B cell (primary cell): ENCODE measurements around the gene TNFRSF1A. TPM values are rescaled to one million over a fixed set of nuclear protein-coding genes. Genes with fewer than 3 reads are reported as not detected.

ENCODE experiments used
- ATAC-seq: fragments of 200-7000 bp; cut with Tn5 transposase; one replicate; pipeline ENCODE4 v1.10.0; 2021; ENCODE audit warnings: low read depth, mild to moderate bottlenecking, moderate number of reproducible peaks, moderate library complexity
- CTCF ChIA-PET: fragments of 350-600 bp; sonication (Branson Sonifier 250); formaldehyde crosslinking; loops from one replicate; lab custom pipeline; 2021; ENCODE audit warnings: antibody characterized with exemption, inconsistent platforms; lab: Charles Lee
- POLR2A ChIA-PET: fragments of 350-600 bp; sonication (Branson Sonifier 250); formaldehyde crosslinking; loops from one replicate; lab custom pipeline; 2021; ENCODE audit warnings: antibody characterized with exemption; lab: Charles Lee
- DNase-seq: peaks from one replicate; pipeline ENCODE4 v3.0.0; 2013
- H2AFZ ChIP-seq: 2 replicates; pipeline ENCODE4 v1.6.1; 2012; ENCODE audit warnings: mild to moderate bottlenecking, low read depth, low read length; ENCODE audit not compliant: insufficient read depth, poor library complexity, severe bottlenecking
- H3K27ac ChIP-seq, 2 donors: 1 replicate in 1 of 2; 2 replicates in 1 of 2; pipeline ENCODE4 v1.5.1; 2012 to 2013; ENCODE audit warnings: low read length in 2 of 2, mild to moderate bottlenecking in 2 of 2, moderate library complexity in 1 of 2
- H3K27me3 ChIP-seq, 4 experiments: fragments of 200-600 bp in 1 of 4; sonication (generic) in 1 of 4; replicated peaks in 1 of 4; 1 replicate in 2 of 4; 2 replicates in 2 of 4; pipeline versions ENCODE4 v1.6.1 to v1.7.0; 2013 to 2016; ENCODE audit warnings: low read length in 3 of 4, mild to moderate bottlenecking in 2 of 4, mixed read lengths in 1 of 4, moderate library complexity in 1 of 4; ENCODE audit not compliant: insufficient read depth in 4 of 4, control insufficient read depth in 3 of 4; ENCODE audit errors: control extremely low read depth in 1 of 4
- H3K36me3 ChIP-seq, 2 experiments: replicated peaks in 1 of 2; 1 replicate in 1 of 2; 2 replicates in 1 of 2; pipeline versions ENCODE4 v1.6.1 to v1.7.1; 2013; ENCODE audit warnings: low read length in 1 of 2; ENCODE audit not compliant: insufficient read depth in 2 of 2, control insufficient read depth in 1 of 2; ENCODE audit errors: control extremely low read depth in 1 of 2, extremely low read depth in 1 of 2
- H3K4me1 ChIP-seq, 2 donors: fragments of 200-600 bp in 1 of 2; sonication (generic) in 1 of 2; 1 replicate in 1 of 2; 2 replicates in 1 of 2; pipeline versions ENCODE4 v1.5.1 to v1.6.1; 2013 to 2017; ENCODE audit warnings: low read length in 2 of 2; ENCODE audit not compliant: control insufficient read depth in 2 of 2, insufficient read depth in 2 of 2
- H3K4me2 ChIP-seq: replicated peaks from 2 replicates; pipeline ENCODE3; 2012; ENCODE audit warnings: mild to moderate bottlenecking, low read depth, low read length; ENCODE audit not compliant: poor library complexity, severe bottlenecking
- H3K4me3 ChIP-seq, 5 experiments: fragments of 200-600 bp in 1 of 5; sonication (generic) in 1 of 5; 1 replicate in 3 of 5; 2 replicates in 2 of 5; pipeline versions ENCODE4 v1.5.1 to v1.7.0; 2011 to 2016; ENCODE audit warnings: low read length in 4 of 5, mild to moderate bottlenecking in 4 of 5, low read depth in 2 of 5, control low read depth in 1 of 5, moderate library complexity in 1 of 5; ENCODE audit not compliant: insufficient read depth in 1 of 5; ENCODE audit errors: control extremely low read depth in 1 of 5, extremely low read depth in 1 of 5
- H3K79me2 ChIP-seq: fragments of 200-600 bp; sonication (generic); one replicate; pipeline ENCODE4 v1.6.0; 2016; ENCODE audit warnings: low read length; ENCODE audit not compliant: control insufficient read depth, insufficient read depth
- H3K9ac ChIP-seq: fragments of 200-600 bp; sonication (generic); 2 replicates; pipeline ENCODE4 v1.6.1; 2017; ENCODE audit warnings: mild to moderate bottlenecking, low read length, moderate library complexity
- H3K9me3 ChIP-seq, 3 donors: one replicate each; pipeline versions ENCODE4 v1.6.1 to v1.7.1; 2013; ENCODE audit warnings: low read length in 2 of 3; ENCODE audit not compliant: control insufficient read depth in 2 of 3, insufficient read depth in 1 of 3; ENCODE audit errors: control extremely low read depth in 1 of 3
- H4K20me1 ChIP-seq: 2 replicates; pipeline ENCODE4 v1.6.0; 2012; ENCODE audit warnings: mild to moderate bottlenecking, low read length; ENCODE audit not compliant: insufficient read depth, control insufficient read depth, poor library complexity, severe bottlenecking
- H3K27ac Mint-ChIP-seq: one replicate; pipeline ENCODE4 v1.8.0; 2021; ENCODE audit warnings: mixed read lengths
- H3K27me3 Mint-ChIP-seq: one replicate; pipeline ENCODE4 v1.8.0; 2021; ENCODE audit warnings: mixed read lengths
- H3K4me1 Mint-ChIP-seq: one replicate; pipeline ENCODE4 v1.8.0; 2021; ENCODE audit warnings: mixed read lengths
- H3K4me3 Mint-ChIP-seq: one replicate; pipeline ENCODE4 v1.8.0; 2021; ENCODE audit warnings: mixed read lengths
- H3K9me3 Mint-ChIP-seq: one replicate; pipeline ENCODE4 v1.8.0; 2022; ENCODE audit warnings: mixed read lengths; ENCODE audit not compliant: insufficient read depth
- EZH2 ChIP-seq: IDR thresholded peaks from 2 replicates; pipeline ENCODE4 v1.6.1; 2012; ENCODE audit warnings: borderline replicate concordance, low read depth, mild to moderate bottlenecking, moderate library complexity, low read length; ENCODE audit not compliant: insufficient read depth, poor library complexity, severe bottlenecking
- WGBS: methylation state at CpG from one replicate; pipeline ENCODE4 v1.1.5; 2013; ENCODE audit warnings: missing lambda C conversion rate; ENCODE audit not compliant: insufficient coverage; 5-methylcytosine and 5-hydroxymethylcytosine counted together
- intact Hi-C: fragments of 100-400 bp; cut with micrococcal nuclease; formaldehyde crosslinking; loops from one replicate; pipeline ENCODE4 v1.10.0; 2022
- polyA plus RNA-seq: library from polyadenylated mRNA; depleted of rRNA; stranded (reverse); fragments of >200 nt; gene quantifications from 2 replicates; pipeline ENCODE4 v1.2.3, GENCODE V29; 2012
- total RNA-seq, 2 donors: library from RNA; stranded (reverse); fragments of 120-200 nt in 1 of 2; gene quantifications; 1 replicate in 1 of 2; 2 replicates in 1 of 2; pipeline versions ENCODE4 v1.2.3 to v1.2.4, GENCODE V29; 2013 to 2022
- TF ChIP-seq, protein P1 (sequence below): fragments of 200-600 bp; IDR thresholded peaks from one replicate; pipeline ENCODE4 v1.8.0; 2022; ENCODE audit warnings: antibody characterized with exemption, mild to moderate bottlenecking

The TNFRSF1A gene
- total and polyA plus RNA-seq, 2 donors (not counting 1 experiment from before 2014, with no cell fraction given), result 0.59 to 1.6 TPM

DNA sequence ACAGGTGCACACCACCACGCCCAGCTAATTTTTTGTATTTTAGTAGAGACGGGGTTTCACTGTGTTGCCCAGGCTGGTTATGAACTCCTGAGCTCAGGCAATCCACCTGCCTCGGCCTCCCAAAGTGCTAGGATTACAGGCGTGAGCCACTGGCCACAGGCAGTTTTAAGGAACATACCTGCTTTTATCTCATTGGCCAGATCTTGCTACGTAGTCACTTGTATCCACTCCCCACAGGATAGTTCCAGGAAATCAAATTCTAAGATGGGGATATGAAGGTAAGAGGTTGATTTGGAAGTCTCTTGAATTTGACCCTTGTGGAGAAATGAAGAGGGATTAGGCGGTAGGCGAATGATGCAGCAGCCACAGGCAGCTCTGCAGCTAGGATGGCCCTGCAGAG is 40.2 kb downstream of the TNFRSF1A start:
- WGBS, result 87% methylated on average over 3 of the region's 7 CpGs
- ChIA-PET POLR2A (interaction anchor here (0.7 kb wide), 1 partner anchor 657 kb away, joined by 4 read pairs; no protein-coding TSS in a partner anchor), CTCF (interaction anchor here (1.2 kb wide), 1 partner anchor 15 kb away, joined by 5 read pairs; no protein-coding TSS in a partner anchor)
- peaks cover 10 to 12% of the 10 kb centered on the region in 2 donors for H3K4me1 ChIP-seq
- H3K4me3 Mint-ChIP-seq, result no peak overlapping the region
- peaks cover 0 to 60% (median 16%) of the 10 kb centered on the region in 4 experiments for H3K27me3 ChIP-seq
- H2AFZ ChIP-seq, result no peak overlapping the region
- H4K20me1 ChIP-seq, result no peaks in the 10 kb centered on the region
- no peak overlapping the region for H3K27ac ChIP-seq
- no peak overlapping the region for H3K27ac Mint-ChIP-seq
- intact Hi-C loops, result loop anchor here (5.0 kb wide), 1 partner anchor 36 kb away; no protein-coding TSS in a partner anchor
- TF ChIP-seq, protein P1, sequence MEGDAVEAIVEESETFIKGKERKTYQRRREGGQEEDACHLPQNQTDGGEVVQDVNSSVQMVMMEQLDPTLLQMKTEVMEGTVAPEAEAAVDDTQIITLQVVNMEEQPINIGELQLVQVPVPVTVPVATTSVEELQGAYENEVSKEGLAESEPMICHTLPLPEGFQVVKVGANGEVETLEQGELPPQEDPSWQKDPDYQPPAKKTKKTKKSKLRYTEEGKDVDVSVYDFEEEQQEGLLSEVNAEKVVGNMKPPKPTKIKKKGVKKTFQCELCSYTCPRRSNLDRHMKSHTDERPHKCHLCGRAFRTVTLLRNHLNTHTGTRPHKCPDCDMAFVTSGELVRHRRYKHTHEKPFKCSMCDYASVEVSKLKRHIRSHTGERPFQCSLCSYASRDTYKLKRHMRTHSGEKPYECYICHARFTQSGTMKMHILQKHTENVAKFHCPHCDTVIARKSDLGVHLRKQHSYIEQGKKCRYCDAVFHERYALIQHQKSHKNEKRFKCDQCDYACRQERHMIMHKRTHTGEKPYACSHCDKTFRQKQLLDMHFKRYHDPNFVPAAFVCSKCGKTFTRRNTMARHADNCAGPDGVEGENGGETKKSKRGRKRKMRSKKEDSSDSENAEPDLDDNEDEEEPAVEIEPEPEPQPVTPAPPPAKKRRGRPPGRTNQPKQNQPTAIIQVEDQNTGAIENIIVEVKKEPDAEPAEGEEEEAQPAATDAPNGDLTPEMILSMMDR, result no peak
- TF ChIP-seq EZH2, result no peak
- H3K36me3 ChIP-seq, result no peaks in the 10 kb centered on the region
- H3K4me3 ChIP-seq, result no peak overlapping the region
- peaks cover 0 to 9% (median 0%) of the 10 kb centered on the region in 3 donors for H3K9me3 ChIP-seq
- H3K9ac ChIP-seq, result no peak overlapping the region
- H3K27me3 Mint-ChIP-seq, result peaks cover 48% of the 10 kb centered on the region
- H3K9me3 Mint-ChIP-seq, result no peaks in the 10 kb centered on the region
- H3K4me2 ChIP-seq, result no peak overlapping the region
- DNase-seq (no peak), ATAC-seq (no peak)
- H3K4me1 Mint-ChIP-seq, result peaks cover 12% of the 10 kb centered on the region
- no peaks in the 10 kb centered on the region for H3K79me2 ChIP-seq

DNA sequence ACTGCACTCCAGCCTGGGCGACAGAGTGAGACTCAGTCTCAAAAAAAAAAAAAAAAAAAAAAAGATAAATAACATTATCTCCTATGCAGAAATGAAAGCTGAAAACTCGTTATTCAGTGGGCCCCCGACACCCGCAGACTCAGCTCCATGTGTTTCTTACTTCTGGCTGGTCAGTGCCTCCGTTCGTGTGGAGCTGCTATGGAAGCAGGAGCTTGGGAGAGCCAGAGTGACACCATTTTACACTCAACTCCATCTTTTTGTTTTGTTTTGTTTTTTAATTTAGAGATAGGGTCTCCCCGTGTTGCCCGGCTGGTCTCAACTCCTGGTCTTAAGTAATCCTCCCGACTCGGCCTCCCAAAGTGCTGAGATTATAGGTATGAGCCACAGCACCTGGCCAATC is 44.7 kb downstream of the TNFRSF1A start:
- Histone ChIP-seq H3K27ac (no peak overlapping the region), H3K79me2 (no peaks in the 10 kb centered on the region), H3K36me3 (no peaks in the 10 kb centered on the region), H4K20me1 (no peaks in the 10 kb centered on the region), H3K9me3 (peaks cover 0 to 9% (median 0%) of the 10 kb centered on the region in 3 donors), H3K4me2 (no peak overlapping the region), H3K4me1 (peaks cover 10 to 12% of the 10 kb centered on the region in 2 donors), H3K4me3 (no peak overlapping the region), H3K27me3 (peaks cover 0 to 38% (median 14%) of the 10 kb centered on the region in 4 experiments), H2AFZ (no peak overlapping the region), H3K9ac (no peak overlapping the region)
- DNase-seq, result no peak
- Mint-ChIP-seq H3K4me3 (no peak overlapping the region), H3K27ac (no peak overlapping the region), H3K4me1 (peaks cover 12% of the 10 kb centered on the region), H3K9me3 (no peaks in the 10 kb centered on the region), H3K27me3 (peaks cover 48% of the 10 kb centered on the region)
- intact Hi-C loops, result no loop called here
- ATAC-seq, result no peak
- ChIA-PET POLR2A (no interaction called here), CTCF (interaction anchor here (0.7 kb wide), 1 partner anchor 100 kb away, joined by 3 read pairs; no protein-coding TSS in a partner anchor)
- TF ChIP-seq EZH2, result no peak
- TF ChIP-seq, protein P1, result no peak
- WGBS, result no CpG with 5 or more reads among the region's 10 CpGs
